HS-27A (cell line): ENCODE results near the gene CLDN22.

Experiments
- DNase-seq: peaks from one replicate; pipeline ENCODE4 v3.0.0-alpha.2; 2012; ENCODE audit warnings: low read depth, missing footprints

CLDN22 gene

GRCh38 chr4:183320211-183321059 is at the start of gene CLDN22:
TSS of gene CLDN22 (minus strand) at chr4:183320276. CDS start at chr4:183320218, 58 bp downstream.
- DNase-seq, result no peak

- no peak for DNase-seq
These were observed 49.0 kb upstream of the CLDN22 start for GRCh38 chr4:183369073-183369472.

GRCh38 chr4:183366206-183366835 is 46.2 kb upstream of the CLDN22 start:
- DNase-seq, result no peak

- DNase-seq, result no peak
These were observed 43.9 kb upstream of the CLDN22 start for GRCh38 chr4:183364025-183364424.

GRCh38 chr4:183362916-183363542 is 43.0 kb upstream of the CLDN22 start:
- no peak for DNase-seq

- no peak for DNase-seq
These were observed 42.0 kb upstream of the CLDN22 start for GRCh38 chr4:183362036-183362435.

- DNase-seq, result no peak
These were observed 40.3 kb upstream of the CLDN22 start for GRCh38 chr4:183360161-183360919.

GRCh38 chr4:183358215-183358755 is 38.2 kb upstream of the CLDN22 start:
- DNase-seq, result no peak

GRCh38 chr4:183356931-183357675 is 37.0 kb upstream of the CLDN22 start:
- DNase-seq, result no peak

GRCh38 chr4:183356173-183356830 is 36.2 kb upstream of the CLDN22 start:
- DNase-seq, result no peak

GRCh38 chr4:183355405-183355804 is 35.3 kb upstream of the CLDN22 start:
- DNase-seq, result no peak

GRCh38 chr4:183354219-183354618 is 34.1 kb upstream of the CLDN22 start:
- DNase-seq, result no peak

- no peak for DNase-seq
These were observed 33.5 kb upstream of the CLDN22 start for GRCh38 chr4:183353557-183353956.

GRCh38 chr4:183352546-183352945 is 32.5 kb upstream of the CLDN22 start:
- no peak for DNase-seq

GRCh38 chr4:183350317-183351071 is 30.4 kb upstream of the CLDN22 start:
- DNase-seq, result no peak

- DNase-seq, result no peak
These were observed 29.6 kb upstream of the CLDN22 start for GRCh38 chr4:183349673-183350072.

GRCh38 chr4:183348706-183349659 is 28.9 kb upstream of the CLDN22 start:
- DNase-seq, result peak; percentile 83

- DNase-seq, result no peak
These were observed 28.1 kb upstream of the CLDN22 start for GRCh38 chr4:183348136-183348535.

- no peak for DNase-seq
These were observed 27.5 kb upstream of the CLDN22 start for GRCh38 chr4:183347566-183347965.
